ENCODE measurements around the gene ERC2. TPM values are rescaled to one million over a fixed set of nuclear protein-coding genes. Genes with fewer than 3 reads are reported as not detected.

Gene ERC2
- total RNA-seq, 3 donors from 2014 or later (not counting 1 experiment from before 2014, with no cell fraction given), result not detected

DNA sequence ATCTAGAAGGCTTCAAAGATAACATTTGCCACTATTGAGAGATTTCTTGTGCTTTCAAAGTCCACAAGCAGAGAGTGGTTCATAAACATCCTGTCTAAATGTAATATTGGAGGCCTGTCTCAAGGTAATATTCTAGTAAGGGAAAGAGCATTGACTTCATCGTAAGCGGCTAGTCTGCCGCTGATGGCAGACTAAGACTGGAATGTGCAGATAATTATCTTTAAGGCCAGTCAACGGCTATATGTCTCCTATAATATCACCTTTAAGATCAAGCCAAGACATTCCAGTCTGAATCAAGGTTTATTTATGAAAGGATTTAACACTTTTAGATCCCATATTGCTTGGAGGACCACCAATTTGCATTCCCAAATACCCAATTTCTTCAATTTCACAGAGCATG is 557.0 kb downstream of the ERC2 start:
- Mint-ChIP-seq H3K4me1 (no peaks in the 10 kb centered on the region), H3K4me3 (no peak overlapping the region), H3K27me3 (ENCODE audit: low read depth in 2 of 2) (no peaks in the 10 kb centered on the region), H3K36me3 (no peaks in the 10 kb centered on the region), H3K9me3 (peaks cover 3 to 6% of the 10 kb centered on the region in 2 donors), H3K27ac (no peak overlapping the region)
- Histone ChIP-seq H3K9me3 (ENCODE audit: control insufficient read depth, insufficient read depth, low read length) (no peaks in the 10 kb centered on the region), H3K4me3 (ENCODE audit: low read length) (no peak overlapping the region), H3K27ac (ENCODE audit: low read length) (no peak overlapping the region), H3K27me3 (ENCODE audit: control insufficient read depth, insufficient read depth, low read length) (no peaks in the 10 kb centered on the region), H3K4me1 (ENCODE audit: control insufficient read depth, insufficient read depth, low read length) (no peaks in the 10 kb centered on the region), H3K36me3 (ENCODE audit: control insufficient read depth, insufficient read depth, low read length) (no peaks in the 10 kb centered on the region)
- TF ChIP-seq, protein P1, sequence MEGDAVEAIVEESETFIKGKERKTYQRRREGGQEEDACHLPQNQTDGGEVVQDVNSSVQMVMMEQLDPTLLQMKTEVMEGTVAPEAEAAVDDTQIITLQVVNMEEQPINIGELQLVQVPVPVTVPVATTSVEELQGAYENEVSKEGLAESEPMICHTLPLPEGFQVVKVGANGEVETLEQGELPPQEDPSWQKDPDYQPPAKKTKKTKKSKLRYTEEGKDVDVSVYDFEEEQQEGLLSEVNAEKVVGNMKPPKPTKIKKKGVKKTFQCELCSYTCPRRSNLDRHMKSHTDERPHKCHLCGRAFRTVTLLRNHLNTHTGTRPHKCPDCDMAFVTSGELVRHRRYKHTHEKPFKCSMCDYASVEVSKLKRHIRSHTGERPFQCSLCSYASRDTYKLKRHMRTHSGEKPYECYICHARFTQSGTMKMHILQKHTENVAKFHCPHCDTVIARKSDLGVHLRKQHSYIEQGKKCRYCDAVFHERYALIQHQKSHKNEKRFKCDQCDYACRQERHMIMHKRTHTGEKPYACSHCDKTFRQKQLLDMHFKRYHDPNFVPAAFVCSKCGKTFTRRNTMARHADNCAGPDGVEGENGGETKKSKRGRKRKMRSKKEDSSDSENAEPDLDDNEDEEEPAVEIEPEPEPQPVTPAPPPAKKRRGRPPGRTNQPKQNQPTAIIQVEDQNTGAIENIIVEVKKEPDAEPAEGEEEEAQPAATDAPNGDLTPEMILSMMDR (IDR thresholded peaks at IDR 0.05), result no peak
- 91% methylated on average over 4 of the region's 4 CpGs for WGBS (ENCODE audit: insufficient coverage)
- no peak for ATAC-seq
- intact Hi-C loops (cut with micrococcal nuclease), result no loop called here
- no peak for DNase-seq

DNA sequence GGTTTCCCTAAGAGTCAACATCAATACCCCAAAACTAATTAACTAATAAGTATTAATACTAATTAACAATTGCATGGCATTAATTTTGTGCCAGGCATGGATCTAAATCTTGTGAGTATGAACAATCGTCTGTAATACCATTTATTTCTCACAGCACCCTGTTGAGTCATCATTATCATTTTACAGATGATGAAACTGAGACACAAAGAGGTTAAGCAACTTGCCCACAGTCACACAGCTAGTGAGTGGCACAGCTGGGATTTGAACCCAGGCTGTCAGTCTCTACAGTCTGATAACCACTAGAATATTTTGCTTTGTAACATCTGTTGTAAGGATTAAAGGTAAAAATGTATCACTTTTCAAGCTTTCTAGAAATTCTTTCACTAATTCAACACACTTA is 557.7 kb downstream of the ERC2 start:
- Mint-ChIP-seq H3K4me1 (no peaks in the 10 kb centered on the region), H3K27ac (no peak overlapping the region)
- intact Hi-C loops (cut with micrococcal nuclease), result no loop called here

DNA sequence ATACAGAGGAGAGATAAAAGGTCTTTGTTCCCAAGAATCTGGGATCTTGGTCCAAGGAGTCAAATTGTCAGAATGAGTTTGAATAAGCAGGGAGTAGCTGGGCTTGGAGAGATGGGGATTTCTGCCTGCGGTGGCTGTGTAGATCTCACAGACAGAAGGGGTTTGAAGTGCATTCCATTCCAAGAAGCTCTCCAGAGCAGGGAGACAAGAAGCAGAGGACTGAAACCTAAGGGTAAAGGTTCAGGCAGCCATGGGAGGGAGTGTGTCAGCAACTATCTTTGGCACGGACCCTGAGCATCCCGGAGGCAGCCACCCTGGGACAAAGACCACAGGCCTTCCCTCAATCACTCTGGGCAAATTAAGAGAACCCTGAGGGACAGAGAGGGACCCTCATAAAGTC is 558.9 kb downstream of the ERC2 start:
- no peaks in the 10 kb centered on the region for H3K36me3 Mint-ChIP-seq
- no peaks in the 10 kb centered on the region for H3K4me1 ChIP-seq (ENCODE audit: control insufficient read depth, insufficient read depth, low read length)
- TF ChIP-seq, protein P1 (IDR thresholded peaks at IDR 0.05), result no peak
- no peak overlapping the region for H3K27ac ChIP-seq (ENCODE audit: low read length)
- no peak for ATAC-seq
- no peaks in the 10 kb centered on the region for H3K27me3 ChIP-seq (ENCODE audit: control insufficient read depth, insufficient read depth, low read length)
- H3K9me3 Mint-ChIP-seq, result peaks cover 3 to 5% of the 10 kb centered on the region in 2 donors
- H3K4me1 Mint-ChIP-seq, result no peaks in the 10 kb centered on the region
- H3K4me3 ChIP-seq (ENCODE audit: low read length), result no peak overlapping the region
- H3K27me3 Mint-ChIP-seq (ENCODE audit: low read depth in 2 of 2), result no peaks in the 10 kb centered on the region
- no peak for DNase-seq
- 92% methylated on average over 3 of the region's 3 CpGs for WGBS (ENCODE audit: insufficient coverage)
- H3K36me3 ChIP-seq (ENCODE audit: control insufficient read depth, insufficient read depth, low read length), result no peaks in the 10 kb centered on the region
- no peak overlapping the region for H3K27ac Mint-ChIP-seq
- intact Hi-C loops (cut with micrococcal nuclease), result no loop called here
- no peak overlapping the region for H3K4me3 Mint-ChIP-seq
- no peaks in the 10 kb centered on the region for H3K9me3 ChIP-seq (ENCODE audit: control insufficient read depth, insufficient read depth, low read length)

More for the DNA sequence above, 557.7 kb downstream of the ERC2 start:
- H3K36me3 ChIP-seq (ENCODE audit: control insufficient read depth, insufficient read depth, low read length), result no peaks in the 10 kb centered on the region
- ATAC-seq (no peak), DNase-seq (no peak)
- no peaks in the 10 kb centered on the region for H3K27me3 Mint-ChIP-seq (ENCODE audit: low read depth in 2 of 2)
- no peaks in the 10 kb centered on the region for H3K36me3 Mint-ChIP-seq
- peaks cover 3 to 6% of the 10 kb centered on the region in 2 donors for H3K9me3 Mint-ChIP-seq
- no peak overlapping the region for H3K27ac ChIP-seq (ENCODE audit: low read length)
- no peaks in the 10 kb centered on the region for H3K4me1 ChIP-seq (ENCODE audit: control insufficient read depth, insufficient read depth, low read length)
- no peak overlapping the region for H3K4me3 Mint-ChIP-seq
- TF ChIP-seq, protein P1 (IDR thresholded peaks at IDR 0.05), result no peak
- H3K27me3 ChIP-seq (ENCODE audit: control insufficient read depth, insufficient read depth, low read length), result no peaks in the 10 kb centered on the region
- WGBS (ENCODE audit: insufficient coverage), result 70% methylated on average over 1 of the region's 1 CpG
- H3K9me3 ChIP-seq (ENCODE audit: control insufficient read depth, insufficient read depth, low read length), result no peaks in the 10 kb centered on the region
- H3K4me3 ChIP-seq (ENCODE audit: low read length), result no peak overlapping the region

DNA sequence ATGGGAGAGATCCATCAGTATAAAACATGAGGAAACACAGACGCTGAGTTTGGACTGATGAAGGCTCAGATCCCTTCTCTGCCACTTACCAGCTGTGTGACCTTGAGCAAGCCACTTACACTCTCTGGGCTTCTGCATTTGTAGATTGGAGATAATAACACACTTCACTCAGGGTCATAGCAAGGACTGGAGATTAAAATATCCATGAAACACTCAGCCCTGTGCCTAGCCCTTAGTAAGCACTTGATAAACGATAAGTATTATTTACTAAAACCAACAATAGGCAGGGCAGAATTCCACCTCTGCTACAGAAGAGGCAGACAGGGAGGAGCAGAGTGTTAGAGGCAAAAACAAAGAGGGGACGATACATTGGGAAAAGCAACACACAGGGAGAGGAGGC is 560.7 kb downstream of the ERC2 start:
- Mint-ChIP-seq H3K27me3 (ENCODE audit: low read depth in 2 of 2) (no peaks in the 10 kb centered on the region), H3K4me3 (no peak overlapping the region), H3K27ac (no peak overlapping the region), H3K36me3 (no peaks in the 10 kb centered on the region), H3K9me3 (peaks cover 3% of the 10 kb centered on the region in 2 donors), H3K4me1 (no peaks in the 10 kb centered on the region)
- Histone ChIP-seq H3K4me1 (ENCODE audit: control insufficient read depth, insufficient read depth, low read length) (no peaks in the 10 kb centered on the region), H3K27me3 (ENCODE audit: control insufficient read depth, insufficient read depth, low read length) (no peaks in the 10 kb centered on the region), H3K9me3 (ENCODE audit: control insufficient read depth, insufficient read depth, low read length) (no peaks in the 10 kb centered on the region), H3K4me3 (ENCODE audit: low read length) (no peak overlapping the region), H3K27ac (ENCODE audit: low read length) (no peak overlapping the region), H3K36me3 (ENCODE audit: control insufficient read depth, insufficient read depth, low read length) (no peaks in the 10 kb centered on the region)
- TF ChIP-seq, protein P1 (IDR thresholded peaks at IDR 0.05), result no peak
- WGBS (ENCODE audit: insufficient coverage), result 77% methylated on average over 2 of the region's 3 CpGs
- intact Hi-C loops (cut with micrococcal nuclease), result no loop called here
- DNase-seq (no peak), ATAC-seq (no peak)

Measured in natural killer cell (primary cell).